ENCODE data around the gene BEND2.

DNA sequence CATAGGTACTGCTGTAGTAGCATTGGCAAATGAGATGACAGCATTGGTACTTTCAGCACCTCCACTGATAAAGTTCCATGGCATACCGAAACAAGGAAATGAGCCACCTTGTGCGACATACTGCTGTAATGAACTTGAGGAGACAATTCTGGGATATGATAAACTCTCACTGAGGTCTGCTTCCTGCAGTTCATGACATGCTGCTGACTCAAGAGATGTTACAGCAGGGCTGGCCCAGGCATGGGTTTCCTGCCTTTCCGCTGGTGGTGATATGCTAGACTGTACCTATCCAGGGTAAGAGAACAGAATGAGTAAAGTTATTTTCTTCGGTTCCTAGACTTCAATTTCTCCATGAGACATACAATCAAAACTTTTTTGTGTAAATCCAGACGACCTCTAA, 17.1 kb downstream of the BEND2 start:
- no peak for TF ChIP-seq POLR2A (IDR thresholded peaks at IDR 0.05)
- TF ChIP-seq, protein P1, sequence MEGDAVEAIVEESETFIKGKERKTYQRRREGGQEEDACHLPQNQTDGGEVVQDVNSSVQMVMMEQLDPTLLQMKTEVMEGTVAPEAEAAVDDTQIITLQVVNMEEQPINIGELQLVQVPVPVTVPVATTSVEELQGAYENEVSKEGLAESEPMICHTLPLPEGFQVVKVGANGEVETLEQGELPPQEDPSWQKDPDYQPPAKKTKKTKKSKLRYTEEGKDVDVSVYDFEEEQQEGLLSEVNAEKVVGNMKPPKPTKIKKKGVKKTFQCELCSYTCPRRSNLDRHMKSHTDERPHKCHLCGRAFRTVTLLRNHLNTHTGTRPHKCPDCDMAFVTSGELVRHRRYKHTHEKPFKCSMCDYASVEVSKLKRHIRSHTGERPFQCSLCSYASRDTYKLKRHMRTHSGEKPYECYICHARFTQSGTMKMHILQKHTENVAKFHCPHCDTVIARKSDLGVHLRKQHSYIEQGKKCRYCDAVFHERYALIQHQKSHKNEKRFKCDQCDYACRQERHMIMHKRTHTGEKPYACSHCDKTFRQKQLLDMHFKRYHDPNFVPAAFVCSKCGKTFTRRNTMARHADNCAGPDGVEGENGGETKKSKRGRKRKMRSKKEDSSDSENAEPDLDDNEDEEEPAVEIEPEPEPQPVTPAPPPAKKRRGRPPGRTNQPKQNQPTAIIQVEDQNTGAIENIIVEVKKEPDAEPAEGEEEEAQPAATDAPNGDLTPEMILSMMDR (IDR thresholded peaks at IDR 0.05) = no peak

Data from vagina (tissue), 2 donors.